Neural cell (in vitro differentiated cells): Measurements from ENCODE around the gene ARHGEF26. TPM values are rescaled to one million over a fixed set of nuclear protein-coding genes. Genes with fewer than 3 reads are reported as not detected.

Experiments used
- H2AFZ ChIP-seq: fragments of 200-600, 300-800 bp; sonication (generic), shearing (Covaris generic); 2 replicates; pipeline ENCODE4 v1.6.0; 2014; ENCODE audit warnings: low read depth, mild to moderate bottlenecking, antibody characterized with exemption, low read length, moderate library complexity
- H3F3A ChIP-seq: fragments of 200-600 bp; shearing (Covaris generic); 2 replicates; pipeline ENCODE4 v1.6.1; 2016; ENCODE audit warnings: mild to moderate bottlenecking, moderate library complexity, mixed read lengths, antibody characterized with exemption, low read length; ENCODE audit not compliant: insufficient read depth, poor library complexity, severe bottlenecking
- H3K27ac ChIP-seq: fragments of 200-600, 300-800 bp; sonication (generic), shearing (Covaris generic); 2 replicates; pipeline ENCODE4 v1.5.1; 2014; ENCODE audit warnings: mild to moderate bottlenecking, low read length, moderate library complexity
- H3K27me3 ChIP-seq: fragments of 300-800, 200-600 bp; sonication (generic), shearing (Covaris generic); 2 replicates; pipeline ENCODE4 v1.6.0; 2014; ENCODE audit warnings: mild to moderate bottlenecking, low read depth, low read length, moderate library complexity; ENCODE audit not compliant: insufficient read depth
- H3K36me3 ChIP-seq: fragments of 300-800, 200-600 bp; sonication (generic), shearing (Covaris generic); 2 replicates; pipeline ENCODE4 v1.5.1; 2014; ENCODE audit warnings: mild to moderate bottlenecking, antibody characterized with exemption, low read length, moderate library complexity; ENCODE audit not compliant: insufficient read depth
- H3K4me2 ChIP-seq: fragments of 300-800, 200-600 bp; sonication (generic), shearing (Covaris generic); 2 replicates; pipeline ENCODE4 v1.6.0; 2014; ENCODE audit warnings: mild to moderate bottlenecking, low read length
- H3K4me3 ChIP-seq: fragments of 300-800, 200-600 bp; sonication (generic), shearing (Covaris generic); 2 replicates; pipeline ENCODE4 v1.5.1; 2014; ENCODE audit warnings: mild to moderate bottlenecking, low read length, moderate library complexity
- H3K79me2 ChIP-seq: fragments of 200-600 bp; shearing (Covaris generic); replicated peaks from 2 replicates; pipeline ENCODE4 v1.6.0; 2014; ENCODE audit warnings: mild to moderate bottlenecking, low read length, moderate library complexity; ENCODE audit not compliant: insufficient read depth
- H3K9ac ChIP-seq: fragments of 300-800, 200-600 bp; sonication (generic), shearing (Covaris generic); 2 replicates; pipeline ENCODE4 v1.6.1; 2016; ENCODE audit warnings: mild to moderate bottlenecking, low read length, mixed read lengths
- H3K9me2 ChIP-seq: fragments of 200-600 bp; shearing (Covaris generic); 2 replicates; pipeline ENCODE4 v1.6.1; 2016; ENCODE audit warnings: mild to moderate bottlenecking, low read length, mixed read lengths; ENCODE audit not compliant: insufficient read depth
- H3K9me3 ChIP-seq: fragments of 200-600, 300-800 bp; sonication (generic), shearing (Covaris generic); 2 replicates; pipeline ENCODE4 v1.6.1; 2016; ENCODE audit warnings: mild to moderate bottlenecking, mixed run types, low read length, moderate library complexity, mixed read lengths
- H4K20me1 ChIP-seq: fragments of 200-600 bp; shearing (Covaris generic); 2 replicates; pipeline ENCODE4 v1.6.1; 2016; ENCODE audit warnings: mild to moderate bottlenecking, mixed run types; ENCODE audit not compliant: insufficient read depth
- EP300 ChIP-seq: fragments of 450-650 bp; conservative IDR thresholded peaks from 2 replicates; pipeline ENCODE4 v1.6.1; 2014; ENCODE audit warnings: antibody characterized with exemption, mild to moderate bottlenecking, moderate library complexity; ENCODE audit not compliant: poor library complexity, severe bottlenecking
- EZH2 ChIP-seq: fragments of 200-600, 300-800 bp; shearing (Covaris generic), sonication (generic); IDR thresholded peaks from 2 replicates; pipeline ENCODE4 v1.6.1; 2014; ENCODE audit warnings: antibody characterized with exemption, low read length, borderline replicate concordance, mild to moderate bottlenecking; ENCODE audit not compliant: insufficient read depth, poor library complexity, severe bottlenecking
- MXI1 ChIP-seq: fragments of 450-650 bp; conservative IDR thresholded peaks from 2 replicates; pipeline ENCODE4 v1.6.1; 2014; ENCODE audit warnings: antibody characterized with exemption, mild to moderate bottlenecking; ENCODE audit not compliant: poor library complexity, severe bottlenecking
- POLR2AphosphoS5 ChIP-seq: IDR thresholded peaks from 2 replicates; pipeline ENCODE4 v1.6.1; 2012
- RAD21 ChIP-seq: fragments of 450-650 bp; conservative IDR thresholded peaks from 2 replicates; pipeline ENCODE4 v1.6.1; 2014; ENCODE audit warnings: antibody characterized with exemption, mild to moderate bottlenecking, moderate library complexity
- REST ChIP-seq: IDR thresholded peaks from 2 replicates; pipeline ENCODE4 v1.6.1; 2012; ENCODE audit warnings: borderline replicate concordance
- SMC3 ChIP-seq: fragments of 450-650 bp; conservative IDR thresholded peaks from 2 replicates; pipeline ENCODE4 v1.6.1; 2014; ENCODE audit warnings: antibody characterized with exemption, mild to moderate bottlenecking, moderate library complexity; ENCODE audit not compliant: poor library complexity
- TAF1 ChIP-seq: IDR thresholded peaks from 2 replicates; pipeline ENCODE4 v1.6.1; 2012; ENCODE audit warnings: low read depth
- polyA plus RNA-seq: library from polyadenylated mRNA; depleted of rRNA; stranded (reverse); fragments of >200 nt; gene quantifications from 2 replicates; pipeline ENCODE4 v1.2.3, GENCODE V29; 2014
- TF ChIP-seq, protein P1 (sequence below): fragments of 450-650 bp; IDR thresholded peaks from 2 replicates; pipeline ENCODE4 v1.5.1; 2014; ENCODE audit warnings: antibody characterized with exemption, mild to moderate bottlenecking, moderate library complexity; ENCODE audit not compliant: poor library complexity, severe bottlenecking

Gene ARHGEF26
- polyA plus RNA-seq, 1 donor from 2014 or later = 5.7 TPM

GRCh38 chr3:154280161-154280560 is 159.0 kb downstream of the ARHGEF26 start:
- H3K4me2 ChIP-seq = no peak overlapping the region
- TF ChIP-seq TAF1 (no peak), POLR2AphosphoS5 (no peak), EP300 (no peak), REST (no peak), RAD21 (no peak), EZH2 (no peak), SMC3 (no peak), MXI1 (no peak)
- TF ChIP-seq, protein P1, sequence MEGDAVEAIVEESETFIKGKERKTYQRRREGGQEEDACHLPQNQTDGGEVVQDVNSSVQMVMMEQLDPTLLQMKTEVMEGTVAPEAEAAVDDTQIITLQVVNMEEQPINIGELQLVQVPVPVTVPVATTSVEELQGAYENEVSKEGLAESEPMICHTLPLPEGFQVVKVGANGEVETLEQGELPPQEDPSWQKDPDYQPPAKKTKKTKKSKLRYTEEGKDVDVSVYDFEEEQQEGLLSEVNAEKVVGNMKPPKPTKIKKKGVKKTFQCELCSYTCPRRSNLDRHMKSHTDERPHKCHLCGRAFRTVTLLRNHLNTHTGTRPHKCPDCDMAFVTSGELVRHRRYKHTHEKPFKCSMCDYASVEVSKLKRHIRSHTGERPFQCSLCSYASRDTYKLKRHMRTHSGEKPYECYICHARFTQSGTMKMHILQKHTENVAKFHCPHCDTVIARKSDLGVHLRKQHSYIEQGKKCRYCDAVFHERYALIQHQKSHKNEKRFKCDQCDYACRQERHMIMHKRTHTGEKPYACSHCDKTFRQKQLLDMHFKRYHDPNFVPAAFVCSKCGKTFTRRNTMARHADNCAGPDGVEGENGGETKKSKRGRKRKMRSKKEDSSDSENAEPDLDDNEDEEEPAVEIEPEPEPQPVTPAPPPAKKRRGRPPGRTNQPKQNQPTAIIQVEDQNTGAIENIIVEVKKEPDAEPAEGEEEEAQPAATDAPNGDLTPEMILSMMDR = no peak

GRCh38 chr3:154285221-154285620 is 164.0 kb downstream of the ARHGEF26 start:
- no peaks in the 10 kb centered on the region for H4K20me1 ChIP-seq
- no peaks in the 10 kb centered on the region for H3K79me2 ChIP-seq
- H3K27ac ChIP-seq = no peak overlapping the region
- no peaks in the 10 kb centered on the region for H3K27me3 ChIP-seq
- H3F3A ChIP-seq = no peaks in the 10 kb centered on the region
- no peak overlapping the region for H3K4me3 ChIP-seq
- no peak for TF ChIP-seq RAD21
- no peak for TF ChIP-seq MXI1
- TF ChIP-seq POLR2AphosphoS5 = no peak
- TF ChIP-seq SMC3 = no peak
- no peak for TF ChIP-seq EP300
- no peak for TF ChIP-seq REST
- TF ChIP-seq, protein P1 = no peak
- TF ChIP-seq EZH2 = no peak
- TF ChIP-seq TAF1 = no peak
- H2AFZ ChIP-seq = no peak overlapping the region
- H3K36me3 ChIP-seq = peaks cover 27% of the 10 kb centered on the region
- no peaks in the 10 kb centered on the region for H3K9me3 ChIP-seq
- no peak overlapping the region for H3K4me2 ChIP-seq
- H3K9ac ChIP-seq = no peak overlapping the region
- H3K9me2 ChIP-seq = no peaks in the 10 kb centered on the region

More at GRCh38 chr3:154280161-154280560, 159.0 kb downstream of the ARHGEF26 start:
- no peaks in the 10 kb centered on the region for H3K9me3 ChIP-seq
- H3K27me3 ChIP-seq = no peaks in the 10 kb centered on the region
- no peak overlapping the region for H3K4me3 ChIP-seq
- peaks cover 42% of the 10 kb centered on the region for H3K36me3 ChIP-seq
- H4K20me1 ChIP-seq = no peaks in the 10 kb centered on the region
- H3K79me2 ChIP-seq = no peaks in the 10 kb centered on the region
- no peak overlapping the region for H2AFZ ChIP-seq
- no peak overlapping the region for H3K27ac ChIP-seq
- no peak overlapping the region for H3K9ac ChIP-seq
- H3F3A ChIP-seq = no peaks in the 10 kb centered on the region
- no peaks in the 10 kb centered on the region for H3K9me2 ChIP-seq
